ENCODE results near the gene GCNT4.

GCNT4 gene

DNA sequence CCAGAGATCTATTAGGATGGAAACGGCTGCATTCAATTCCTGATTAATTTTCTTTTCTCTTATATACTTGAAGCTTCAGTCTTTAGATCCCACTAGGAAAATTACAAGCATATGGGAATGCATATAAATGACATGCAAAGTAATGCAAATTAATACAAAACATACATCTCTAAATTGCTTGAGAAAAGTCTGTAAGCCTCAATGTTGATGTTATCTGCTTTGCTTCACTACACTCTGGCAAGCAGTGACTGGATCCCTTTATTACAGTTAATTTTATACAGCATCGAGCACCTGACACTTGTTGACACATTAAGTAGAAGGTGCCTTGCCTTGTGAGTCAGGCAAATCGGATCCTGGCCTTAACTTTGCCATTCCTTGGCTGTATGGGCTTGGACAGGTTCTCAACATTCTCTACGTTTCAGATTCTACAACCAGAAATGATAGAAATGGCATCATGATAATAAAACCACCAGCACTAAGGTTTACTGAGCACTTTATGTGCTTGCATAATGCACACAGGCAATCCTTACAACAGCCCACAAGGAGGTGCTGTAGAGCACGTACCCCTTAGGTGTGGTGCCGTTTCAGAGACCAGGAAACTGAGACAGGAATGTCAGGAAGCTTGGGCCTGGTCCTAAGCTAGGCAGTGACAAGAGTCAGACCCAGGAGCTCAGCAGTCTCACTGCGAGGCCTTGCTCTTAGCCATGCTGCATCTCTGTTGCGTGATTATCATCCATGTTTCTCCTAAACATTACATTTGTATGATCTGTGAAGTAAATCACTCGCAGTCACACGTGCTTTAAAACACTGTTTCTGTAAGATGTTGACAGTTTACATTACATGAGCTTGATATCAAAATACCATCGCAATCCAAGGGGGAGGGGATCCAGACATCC, 2.7 kb downstream of the GCNT4 start:
- DNase-seq, result peak; percentile 33

DNA sequence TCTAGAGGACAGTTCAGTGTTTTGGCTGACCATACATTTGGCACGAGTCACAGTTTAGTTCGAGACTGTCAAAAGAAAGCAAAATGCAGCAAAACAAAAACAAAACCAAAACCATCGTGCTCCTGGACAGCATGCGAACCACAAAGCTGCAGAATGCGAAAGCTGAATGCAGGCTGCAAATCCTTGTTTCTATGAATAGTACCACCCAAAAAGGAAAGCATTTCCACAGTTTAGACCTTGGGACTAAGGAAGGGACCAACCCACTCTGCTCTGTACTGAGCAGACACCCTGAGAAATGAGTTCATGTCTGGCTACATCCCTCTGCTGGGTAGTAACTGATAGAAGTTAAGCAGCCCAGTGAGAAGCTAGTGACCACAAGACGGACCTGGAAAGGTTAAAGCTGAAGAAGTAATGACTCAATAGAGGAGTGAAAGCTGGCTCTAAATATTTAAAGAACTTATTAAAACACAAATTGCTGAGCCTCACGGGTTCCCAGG, 3.9 kb downstream of the GCNT4 start:
- DNase-seq, result no peak

DNA sequence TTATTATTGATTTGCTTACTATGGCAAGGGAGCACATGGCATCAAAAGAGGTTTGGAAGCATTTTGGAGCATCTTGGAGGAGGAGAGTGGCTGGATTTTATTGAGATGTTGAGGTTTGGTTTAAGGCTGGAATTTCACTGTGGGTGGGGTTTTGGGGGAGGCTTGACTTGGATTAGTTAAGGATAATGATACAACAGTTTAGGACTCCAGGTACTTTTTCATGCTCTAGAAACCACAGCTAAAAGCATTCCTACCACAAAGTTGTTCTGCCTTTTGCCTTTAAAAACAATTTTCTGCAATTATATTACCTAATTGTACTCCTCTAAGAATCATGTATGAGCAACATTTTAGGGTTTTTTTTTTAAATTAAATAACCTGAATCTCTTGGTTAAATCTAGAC, 5.0 kb downstream of the GCNT4 start:
- no peak for DNase-seq

DNA sequence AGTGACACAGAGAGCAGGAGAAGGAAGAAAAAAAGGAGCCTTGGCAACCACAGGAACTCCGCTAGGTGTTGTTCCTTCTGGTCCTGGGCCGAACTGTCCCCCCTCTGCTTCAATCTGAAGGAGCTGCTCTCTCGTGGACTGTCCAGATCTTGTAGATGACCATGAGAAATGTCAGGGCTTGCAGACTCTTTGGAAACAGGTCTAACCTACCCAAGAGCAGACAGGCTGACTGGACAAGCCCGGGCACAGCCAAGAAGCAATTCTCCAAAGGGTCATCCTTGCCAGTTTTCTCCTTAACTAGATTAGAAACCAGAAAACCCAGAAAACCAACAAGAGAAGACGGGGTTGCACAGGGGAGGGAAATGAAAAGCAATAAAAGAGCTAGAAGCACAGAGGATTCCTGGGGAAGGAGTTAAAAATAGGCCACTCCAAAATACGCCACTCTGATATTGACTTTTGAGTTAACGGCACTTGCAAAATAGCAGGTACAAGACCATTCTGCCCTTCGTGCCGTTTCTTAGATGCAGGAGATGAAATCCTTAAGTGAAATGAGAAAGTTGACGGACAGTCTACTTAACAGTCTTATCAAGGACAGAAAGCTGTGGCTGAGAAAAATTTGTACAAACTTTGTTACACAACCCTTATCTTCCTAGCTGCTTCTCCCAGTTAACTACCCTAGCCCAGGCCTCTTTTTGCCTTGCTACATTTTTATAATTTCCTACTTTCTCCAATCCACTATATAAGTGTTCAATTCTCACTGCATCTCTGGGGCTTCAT, 5.8 kb downstream of the GCNT4 start:
- DNase-seq, result no peak

DNA sequence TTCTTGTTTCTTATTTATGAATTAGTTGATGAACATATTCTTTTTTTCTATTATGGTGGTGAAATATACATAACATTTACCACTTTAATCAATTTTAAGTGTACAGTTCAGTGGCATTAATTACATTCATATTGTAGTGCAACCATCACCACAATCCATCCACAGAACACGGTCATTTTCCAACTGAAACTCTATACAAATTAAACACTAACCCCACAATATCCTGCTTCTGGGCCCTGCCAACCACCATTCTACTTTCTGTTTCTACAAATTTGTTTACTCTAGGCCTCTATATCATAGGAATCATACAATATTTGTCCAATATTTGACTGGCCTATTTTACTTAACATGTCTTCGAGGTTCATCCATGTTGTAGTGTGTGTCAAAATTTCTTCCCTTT, 7.3 kb downstream of the GCNT4 start:
- no peak for DNase-seq

DNA sequence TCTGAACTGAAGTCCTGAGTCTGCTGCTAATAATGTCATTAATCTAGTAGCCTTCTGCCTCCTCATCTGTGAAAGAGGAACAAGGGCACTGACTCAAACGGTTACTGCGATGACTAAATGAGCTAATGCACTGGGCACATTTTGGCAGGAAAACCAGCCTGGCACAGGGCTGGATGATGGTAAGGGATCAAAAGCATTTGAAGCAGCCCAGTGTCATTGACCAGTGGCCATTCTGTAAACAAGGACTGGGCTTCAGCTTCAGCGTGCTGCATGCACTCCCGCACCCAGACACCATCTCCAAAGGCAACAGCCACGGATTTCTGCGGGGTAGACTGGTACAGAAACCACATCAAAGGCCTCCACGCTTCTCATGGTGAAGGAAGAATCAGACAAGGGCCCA, 8.0 kb downstream of the GCNT4 start:
- DNase-seq, result no peak

DNA sequence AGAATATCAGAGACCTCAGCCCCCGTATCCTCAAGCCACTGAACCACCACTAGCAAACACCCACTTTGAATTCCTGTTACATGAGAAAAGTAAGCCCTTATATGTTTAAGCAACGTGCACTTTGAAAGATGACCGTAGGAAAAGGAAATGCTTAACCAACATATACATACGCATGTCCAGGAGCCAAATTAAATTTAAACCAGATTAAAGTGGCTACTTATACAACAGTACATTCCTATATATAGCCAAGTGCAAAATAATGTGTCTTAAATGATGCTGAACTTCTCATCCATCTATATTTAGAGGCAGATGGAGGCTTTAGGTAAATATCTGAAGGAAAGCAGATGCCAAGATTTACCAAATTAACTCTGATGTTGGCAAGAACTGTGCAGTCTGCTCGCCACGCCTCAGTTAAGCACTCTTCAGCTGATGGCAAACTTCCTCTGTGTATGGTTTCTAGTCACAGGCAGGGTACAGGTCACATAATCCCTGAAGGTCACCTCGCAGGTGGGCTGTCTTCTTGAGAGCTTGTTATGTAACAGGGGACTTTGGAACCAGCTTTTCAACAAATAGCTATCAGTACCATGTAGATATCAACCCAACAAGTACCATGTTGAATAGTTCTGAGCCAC, 8.6 kb downstream of the GCNT4 start:
- no peak for DNase-seq

DNA sequence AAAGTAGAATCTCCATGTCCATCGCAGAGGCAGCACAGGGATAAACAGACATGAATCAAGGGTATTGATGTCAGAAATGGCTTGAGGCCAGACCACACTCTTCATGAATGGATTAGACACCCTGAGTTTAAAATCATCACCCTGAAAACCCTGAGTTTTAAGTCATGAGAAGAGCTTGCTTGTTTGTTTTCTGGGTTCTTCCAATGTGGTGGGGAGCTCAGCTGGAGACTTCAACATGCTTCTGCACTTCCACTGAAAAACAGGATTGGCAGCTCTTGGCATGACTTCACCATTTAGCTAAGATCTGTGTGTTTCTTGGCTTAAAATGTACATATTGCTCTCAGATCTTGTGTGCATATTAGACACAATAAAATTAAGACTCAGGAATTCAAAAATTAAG, 9.8 kb downstream of the GCNT4 start:
- no peak for DNase-seq

DNA sequence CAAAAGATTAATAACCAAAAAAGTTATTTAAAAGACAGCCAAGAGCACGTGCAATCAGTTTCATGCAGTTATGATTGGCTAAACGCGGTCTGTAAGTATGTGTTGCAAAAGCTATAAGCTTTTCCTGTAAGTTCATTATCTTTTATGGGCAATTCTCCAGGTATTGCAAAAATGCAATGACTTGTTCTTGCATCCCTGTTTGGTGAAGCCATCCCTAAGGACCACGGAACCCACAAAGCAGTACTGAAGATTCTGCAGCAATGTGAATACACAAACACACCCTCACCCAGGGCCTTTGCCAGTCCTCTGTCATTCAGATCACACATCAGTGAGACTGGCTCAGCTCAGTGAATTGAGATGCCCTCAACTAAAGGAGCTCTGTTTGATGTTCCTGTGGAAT, 11.4 kb downstream of the GCNT4 start:
- DNase-seq, result no peak

DNA sequence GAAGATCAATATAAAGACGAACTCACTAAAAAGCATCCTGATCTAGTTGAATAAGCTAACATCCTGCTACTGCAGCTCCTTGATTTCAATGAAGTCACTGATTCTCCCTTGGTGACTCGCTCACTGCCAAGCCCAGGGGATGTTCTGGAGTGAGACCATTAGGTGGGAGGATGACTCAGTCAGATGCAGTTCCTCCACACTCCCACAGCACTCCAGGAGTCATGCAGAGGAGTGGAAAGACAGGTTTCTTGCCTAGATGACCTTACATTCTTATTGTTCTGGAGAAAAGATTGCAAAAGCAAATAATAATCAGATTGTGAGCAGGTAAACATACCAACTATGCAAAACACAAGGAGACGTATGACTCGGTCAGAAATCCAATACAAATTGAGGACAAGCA, 15.3 kb downstream of the GCNT4 start:
- no peak for DNase-seq

DNA sequence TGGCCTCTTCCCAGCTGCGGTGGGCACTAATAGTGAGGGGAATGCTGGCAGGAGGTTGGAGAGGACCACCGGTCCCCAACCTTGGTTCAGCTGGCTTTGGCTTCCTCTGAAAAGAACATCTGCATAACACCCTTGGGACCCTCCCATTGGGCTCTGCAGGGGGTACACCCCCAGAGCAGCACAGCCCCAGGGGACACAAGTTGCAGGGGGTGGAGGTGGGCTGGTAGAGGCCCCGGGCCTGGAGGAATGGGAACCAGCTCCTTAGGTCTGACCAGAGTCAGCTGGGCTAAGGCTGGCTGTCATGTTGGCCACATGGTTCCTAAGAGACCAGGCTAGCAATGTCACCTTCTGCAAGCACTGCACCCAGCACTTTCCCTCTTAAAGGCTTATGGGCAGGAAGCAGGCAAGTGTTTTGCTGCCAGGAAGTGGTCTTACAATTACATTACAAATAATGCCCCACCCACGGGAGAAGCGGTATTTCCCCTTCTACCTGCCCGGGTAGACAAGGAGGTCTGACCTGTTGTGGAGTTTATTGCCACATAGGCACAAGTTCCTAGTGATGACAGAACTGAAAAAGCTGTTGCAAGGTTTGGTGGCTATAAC, 18.1 kb downstream of the GCNT4 start:
- no peak for DNase-seq

DNA sequence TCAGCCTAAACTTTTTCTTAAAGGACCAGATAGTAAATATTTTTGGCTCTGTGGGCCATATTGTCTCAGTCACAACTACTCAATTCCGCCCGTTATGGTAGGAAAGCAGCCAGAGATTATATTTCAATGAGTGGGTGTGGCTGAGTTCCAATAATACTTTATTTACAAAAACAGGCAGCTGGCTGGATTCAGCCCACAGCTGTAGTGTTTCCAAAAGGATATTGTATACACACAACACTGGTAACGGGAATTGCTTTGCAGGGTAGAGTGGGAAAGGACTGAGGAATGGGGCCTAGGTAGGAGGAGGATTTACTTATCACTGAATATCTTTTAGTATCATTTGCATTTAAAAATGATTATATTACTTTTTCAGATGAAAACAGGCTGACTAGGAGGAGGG, 21.0 kb downstream of the GCNT4 start:
- no peak for DNase-seq

DNA sequence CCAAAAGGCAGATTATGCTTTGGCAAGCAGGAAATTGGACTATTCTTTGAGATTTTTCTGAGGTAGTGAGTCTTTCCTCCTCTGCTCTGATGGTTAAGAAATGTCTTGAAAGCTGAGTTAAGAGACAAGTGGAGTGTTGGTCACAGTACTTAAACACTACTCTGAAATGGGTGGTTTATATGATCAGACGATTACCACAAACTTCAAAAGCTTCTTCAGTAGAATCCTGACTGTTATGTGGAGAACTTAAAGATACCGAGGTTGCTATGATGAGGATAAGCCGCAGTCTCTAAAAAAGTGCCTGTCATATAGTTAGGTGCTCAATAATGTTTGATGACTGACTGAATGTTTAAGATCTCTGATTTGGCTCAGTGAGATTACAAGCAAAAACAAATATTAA, 24.3 kb downstream of the GCNT4 start:
- no peak for DNase-seq

DNA sequence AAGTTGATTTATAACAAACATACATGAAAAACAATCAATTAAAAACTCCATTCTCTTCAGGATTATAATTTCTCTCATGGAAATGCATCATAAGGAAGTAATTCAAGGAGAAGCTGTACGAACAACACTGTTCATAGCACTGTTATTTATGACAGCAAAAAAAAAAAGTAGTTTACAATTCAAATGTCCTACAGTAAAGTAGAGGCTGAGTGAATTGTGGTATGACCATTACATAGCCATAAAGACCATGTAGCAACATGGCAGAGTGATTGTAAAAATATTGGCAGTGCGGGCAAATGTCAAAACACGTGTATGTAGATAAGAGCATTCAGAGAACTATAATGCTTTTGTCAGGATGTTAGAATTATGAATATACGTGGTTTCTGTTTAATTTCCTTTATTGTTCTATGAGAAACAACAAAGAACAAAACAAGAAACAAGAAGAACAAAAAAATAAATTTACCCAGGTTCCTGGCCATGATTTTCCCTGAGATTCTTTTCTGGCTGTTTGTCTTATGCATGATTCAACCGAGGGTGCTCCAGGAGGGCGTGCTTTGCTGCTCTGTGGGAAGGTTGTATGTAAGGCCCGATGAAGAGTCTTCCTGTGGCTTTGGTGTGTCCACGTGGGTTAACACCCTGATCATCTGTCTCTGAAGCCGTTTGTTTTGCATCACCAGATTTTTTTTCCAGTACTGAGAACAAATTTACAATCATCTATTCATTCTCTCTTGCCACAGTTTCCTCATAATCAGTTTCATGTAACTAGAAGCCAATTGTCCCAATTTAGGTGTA, 28.8 kb downstream of the GCNT4 start:
- DNase-seq, result no peak

DNA sequence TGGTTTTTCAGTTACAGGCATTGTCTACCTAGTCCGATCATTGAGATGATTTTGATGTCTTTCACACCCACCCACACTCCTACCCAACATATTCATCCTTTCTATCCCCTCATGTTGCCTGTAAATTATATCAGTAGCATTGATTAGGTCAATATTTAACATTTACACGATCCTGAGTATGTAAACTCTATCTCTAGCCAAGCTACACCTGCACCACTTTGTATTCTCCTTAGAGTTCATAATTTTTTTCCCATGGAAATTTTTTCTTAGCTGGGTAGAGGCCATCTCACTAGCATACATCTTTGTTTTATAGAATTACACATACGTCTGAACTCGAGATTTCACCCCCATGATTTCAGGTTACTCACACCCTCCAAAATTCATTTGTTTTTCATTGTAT, 30.6 kb downstream of the GCNT4 start:
- DNase-seq, result no peak

DNA sequence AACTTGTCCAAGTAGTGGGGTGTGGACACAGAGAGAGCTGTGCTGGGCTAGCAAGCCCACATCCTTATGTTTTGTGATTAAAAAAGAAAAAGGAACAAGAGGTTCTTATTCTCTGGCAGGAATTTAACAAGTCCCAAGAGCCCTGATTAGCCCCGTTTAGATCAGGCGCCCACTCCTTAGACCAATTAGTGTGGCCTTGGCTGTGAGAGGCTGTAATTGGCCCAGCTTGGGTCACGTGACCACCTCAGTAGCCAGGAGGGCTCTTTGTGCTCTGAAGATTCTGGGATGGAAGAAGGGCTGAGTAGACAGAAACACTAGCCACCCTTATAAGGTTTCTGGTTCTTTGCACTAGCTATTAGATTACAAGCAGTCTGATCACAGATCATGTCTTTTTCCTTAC, 31.1 kb downstream of the GCNT4 start:
- no peak for DNase-seq

DNA sequence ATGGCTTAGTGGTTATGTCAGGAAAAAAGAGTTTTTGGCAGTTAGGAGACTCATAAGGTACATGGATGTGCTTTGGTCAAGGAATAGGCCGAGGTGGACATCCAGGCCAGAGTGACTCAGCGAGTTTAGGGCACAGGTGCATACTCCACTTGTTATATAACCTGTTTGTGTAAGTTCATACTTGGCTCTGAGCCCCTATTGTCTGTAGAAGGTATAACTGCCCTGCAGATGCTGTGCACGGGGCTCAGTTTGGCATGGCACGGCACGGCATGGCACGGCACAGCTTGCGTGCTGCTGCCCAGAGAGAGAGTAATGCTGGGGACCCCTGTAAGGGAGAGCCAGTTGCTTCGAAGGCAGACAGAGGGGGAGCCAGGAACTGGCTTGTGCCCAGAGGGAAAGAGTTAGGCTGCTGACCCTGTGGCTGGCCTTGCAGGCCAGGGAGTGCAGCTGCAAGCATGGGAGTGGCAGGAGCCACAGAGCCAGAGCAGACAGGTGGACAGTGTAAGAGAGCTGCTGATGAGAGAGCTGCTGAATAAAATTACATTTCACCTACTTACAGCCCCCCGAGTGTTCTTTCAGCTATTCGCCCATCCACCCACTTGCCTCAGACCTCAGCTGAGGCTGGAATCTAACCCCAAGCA, 32.2 kb downstream of the GCNT4 start:
- no peak for DNase-seq

DNA sequence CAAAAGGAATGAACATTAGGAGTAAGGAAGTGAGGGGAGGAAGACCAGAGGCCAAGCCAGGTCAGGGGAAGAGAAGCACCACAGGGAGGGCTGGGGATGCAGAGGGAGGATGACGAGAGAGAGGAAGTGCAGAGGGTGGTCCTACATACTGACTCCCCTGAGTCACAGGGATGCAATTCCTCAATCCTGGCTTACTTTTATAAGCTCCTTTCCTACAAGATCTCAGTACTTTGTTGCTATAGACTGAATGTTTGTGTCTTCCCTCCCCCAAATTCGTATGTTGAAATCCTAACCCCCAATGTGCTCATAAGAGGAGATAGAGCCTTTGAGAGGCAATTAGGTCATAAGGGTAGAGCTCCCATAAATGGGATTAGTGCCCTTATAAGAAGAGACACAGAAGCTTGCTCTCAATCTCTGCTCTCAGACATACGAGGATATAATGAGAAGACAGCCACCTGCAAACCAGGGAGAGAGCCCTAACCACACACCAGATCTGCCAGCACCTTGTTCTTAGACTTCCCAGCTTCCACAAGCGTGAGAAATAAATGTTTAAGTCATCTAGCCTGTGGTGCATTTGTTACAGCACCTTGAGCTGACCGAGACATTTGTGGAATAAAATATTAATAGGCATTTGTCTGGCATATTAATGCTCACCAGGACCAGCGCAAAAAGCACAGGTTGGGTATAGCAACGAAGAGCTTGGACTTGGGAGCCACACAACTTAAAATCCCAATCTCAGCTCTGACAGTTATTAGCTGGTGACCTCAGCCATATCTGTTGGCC, 33.4 kb downstream of the GCNT4 start:
- no peak for DNase-seq

DNA sequence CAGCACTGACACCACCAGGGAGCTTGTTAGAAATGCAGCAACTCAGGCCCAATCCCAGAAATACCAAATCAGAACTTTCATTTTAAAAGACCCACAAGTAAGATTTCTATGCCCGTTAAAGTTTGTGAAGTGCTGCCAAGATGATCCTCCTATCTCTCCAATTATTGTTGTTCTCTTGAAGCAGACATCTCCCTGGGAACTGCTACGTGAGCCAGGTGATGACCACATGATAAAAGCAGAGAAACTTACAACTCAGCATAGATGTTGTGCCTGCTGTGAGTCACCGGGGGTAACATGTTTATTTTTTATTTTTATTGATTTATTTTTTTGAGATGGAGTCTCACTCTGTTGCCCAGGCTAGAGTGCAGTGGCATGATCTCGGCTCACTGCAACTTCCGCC, 34.4 kb downstream of the GCNT4 start:
- DNase-seq, result no peak

DNA sequence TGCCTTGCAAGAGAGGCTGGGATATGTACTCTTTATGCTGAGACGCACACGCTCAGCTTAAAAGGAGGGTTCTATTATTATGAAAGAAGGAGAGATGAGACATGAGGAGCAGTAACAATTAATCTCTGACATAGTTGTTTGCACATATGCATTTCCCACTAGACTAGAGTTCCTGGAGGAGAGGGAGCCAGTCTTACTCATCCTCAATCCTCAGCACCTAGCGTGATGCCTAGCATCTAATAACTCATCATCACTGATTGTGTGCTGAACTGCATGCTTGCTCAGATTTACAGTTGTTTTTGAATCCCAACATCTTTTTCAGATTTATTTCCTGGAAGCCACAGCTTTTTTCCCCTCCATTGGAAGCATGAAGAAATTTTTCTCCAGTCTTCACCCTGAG, 35.5 kb downstream of the GCNT4 start:
- DNase-seq, result no peak

DNA sequence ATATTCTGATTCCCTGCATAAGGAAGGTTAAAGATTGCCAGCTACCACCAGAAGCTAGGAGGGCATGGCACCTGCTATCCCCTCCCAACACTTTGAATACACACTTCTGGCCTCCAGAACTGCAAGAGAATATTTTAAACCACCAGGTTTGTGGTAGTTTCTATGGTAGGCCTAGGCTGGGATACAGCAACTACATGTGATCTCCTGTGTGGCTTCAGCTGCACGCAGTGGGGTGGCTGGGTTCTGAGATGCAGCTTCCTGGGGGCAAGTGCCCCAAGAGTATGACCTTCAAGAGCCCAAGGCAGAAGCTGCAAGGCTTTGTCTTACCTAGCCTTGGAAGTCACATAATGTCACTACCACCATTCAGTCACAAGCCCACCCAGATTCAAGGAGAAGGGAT, 39.6 kb downstream of the GCNT4 start:
- no peak for DNase-seq

All from retina (tissue), 1 donor.